K562 (cell line): Measurements from ENCODE around the gene RPL27. TPM values are rescaled to one million over a fixed set of nuclear protein-coding genes. Genes with fewer than 3 reads are reported as not detected.

Experiments used
- CBX5 ChIP-seq: IDR thresholded peaks from 2 replicates; pipeline ENCODE4 v1.6.1; 2014; ENCODE audit warnings: low read depth, borderline replicate concordance
- E2F3 ChIP-seq: fragments of 250-450 bp; sonication (Bioruptor Pico); IDR thresholded peaks from 2 replicates; pipeline ENCODE4 v1.4.0; 2020; ENCODE audit warnings: mild to moderate bottlenecking
- E4F1 ChIP-seq: fragments of 250-450 bp; sonication (Bioruptor Pico); IDR thresholded peaks from 2 replicates; pipeline ENCODE4 v1.5.0; 2021; ENCODE audit warnings: mild to moderate bottlenecking, borderline replicate concordance
- GATA2 ChIP-seq: sonication (generic); formaldehyde crosslinking; IDR thresholded peaks from 2 replicates; pipeline ENCODE4 v1.4.0; 2020; ENCODE audit warnings: mild to moderate bottlenecking, missing genetic modification reagents
- MTF1 ChIP-seq: fragments of 250-450 bp; sonication (Bioruptor Pico); IDR thresholded peaks from 2 replicates; pipeline ENCODE4 v1.9.0; 2021; ENCODE audit warnings: moderate library complexity, mild to moderate bottlenecking, inconsistent platforms, borderline replicate concordance
- NFE2L1 ChIP-seq: fragments of 450-650 bp; IDR thresholded peaks from 2 replicates; pipeline ENCODE4 v1.6.1; 2016; ENCODE audit warnings: missing genetic modification characterization, low read depth, mild to moderate bottlenecking, missing compliant biosample characterization, moderate library complexity, borderline replicate concordance
- POLR2G ChIP-seq: fragments of 200-400 bp; formaldehyde crosslinking; IDR thresholded peaks from 2 replicates; pipeline ENCODE4 v1.6.1; 2017; ENCODE audit warnings: low read depth, mild to moderate bottlenecking, antibody characterized with exemption, low read length, moderate library complexity
- SMAD4 ChIP-seq: fragments of 250-450 bp; sonication (Bioruptor Pico); conservative IDR thresholded peaks from 2 replicates; pipeline ENCODE4 v1.8.0; 2021; ENCODE audit warnings: inconsistent platforms, mild to moderate bottlenecking, moderate library complexity
- SMARCA5 ChIP-seq: fragments of 450-650 bp; IDR thresholded peaks from 2 replicates; pipeline ENCODE4 v1.6.1; 2016
- SREBF1 ChIP-seq: fragments of 150-350 bp; IDR thresholded peaks from 2 replicates; pipeline ENCODE4 v1.6.1; 2014; ENCODE audit warnings: antibody characterized with exemption, low read depth, low read length, borderline replicate concordance
- SRSF1 ChIP-seq: fragments of 200-400 bp; formaldehyde crosslinking; IDR thresholded peaks from 2 replicates; pipeline ENCODE4 v1.6.1; 2017; ENCODE audit warnings: mild to moderate bottlenecking, low read depth, low read length, moderate library complexity
- ZNF124 ChIP-seq: sonication (generic); formaldehyde crosslinking; IDR thresholded peaks from 2 replicates; pipeline ENCODE4 v1.8.1; 2022; ENCODE audit warnings: missing genetic modification reagents
- ZNF134 ChIP-seq: fragments of 250-450 bp; sonication (Bioruptor Pico); conservative IDR thresholded peaks from 2 replicates; pipeline ENCODE4 v1.4.0; 2020
- ZNF165 ChIP-seq: fragments of 250-450 bp; sonication (Bioruptor Pico); IDR thresholded peaks from 2 replicates; pipeline ENCODE4 v1.4.0; 2020; ENCODE audit warnings: borderline replicate concordance
- ZNF740 ChIP-seq, 3 experiments: fragments of 200-800 bp in 1 of 3; sonication (Bioruptor generic) in 1 of 3; sonication (generic) in 1 of 3; formaldehyde crosslinking in 1 of 3; IDR thresholded peaks; 2 replicates each; pipeline versions ENCODE4 v1.6.1 to v1.8.0; 2016 to 2022; ENCODE audit warnings: mild to moderate bottlenecking in 2 of 3, missing compliant biosample characterization in 2 of 3, missing genetic modification characterization in 2 of 3, missing genetic modification reagents in 1 of 3
- polyA plus RNA-seq, 8 experiments: library from polyadenylated mRNA; depleted of rRNA in 4 of 8; stranded (reverse) in 5 of 8; unstranded in 3 of 8; fragments of >200 nt; fragmentation: Nextera tagmentation in 2 of 8; fragmentation: Illumina TruSeq in 1 of 8; extraction: Ambion mirVana in 2 of 8; extraction: Trizol in 1 of 8; gene quantifications; 2 replicates each; pipeline versions ENCODE4 v1.2.1 to v1.2.3, GENCODE V29; 2011 to 2014; ENCODE audit warnings: inconsistent platforms in 1 of 8, missing spikeins in 1 of 8
- total RNA-seq, 7 experiments: library from RNA; depleted of rRNA in 6 of 7; stranded (reverse); fragments of >200 nt in 6 of 7; fragmentation: Illumina TruSeq in 2 of 7; extraction: Trizol in 2 of 7; gene quantifications; 2 replicates each; pipeline versions ENCODE4 v1.2.1 to v1.2.3, GENCODE V29; 2011 to 2021; ENCODE audit warnings: low replicate concordance in 1 of 7
- TF ChIP-seq, protein P1 (sequence below): fragments of 250-450 bp; sonication (Bioruptor Pico); IDR thresholded peaks from 2 replicates; pipeline ENCODE4 v1.8.0; 2022; ENCODE audit warnings: inconsistent platforms
- TF ChIP-seq, protein P2 (sequence below): sonication (generic); formaldehyde crosslinking; IDR thresholded peaks from 2 replicates; pipeline ENCODE4 v1.8.0; 2023; ENCODE audit warnings: mild to moderate bottlenecking, missing genetic modification reagents
- TF ChIP-seq, protein P3 (sequence below): IDR thresholded peaks from 2 replicates; pipeline ENCODE4 v1.6.1; 2016; ENCODE audit warnings: missing genetic modification characterization, missing compliant biosample characterization

Gene RPL27
- total and polyA plus RNA-seq, 9 of the 15 experiments (the other 6 are each of a cell fraction or from before 2014, with no cell fraction given), result 1,539 to 6,155 (median 3,710) TPM

DNA sequence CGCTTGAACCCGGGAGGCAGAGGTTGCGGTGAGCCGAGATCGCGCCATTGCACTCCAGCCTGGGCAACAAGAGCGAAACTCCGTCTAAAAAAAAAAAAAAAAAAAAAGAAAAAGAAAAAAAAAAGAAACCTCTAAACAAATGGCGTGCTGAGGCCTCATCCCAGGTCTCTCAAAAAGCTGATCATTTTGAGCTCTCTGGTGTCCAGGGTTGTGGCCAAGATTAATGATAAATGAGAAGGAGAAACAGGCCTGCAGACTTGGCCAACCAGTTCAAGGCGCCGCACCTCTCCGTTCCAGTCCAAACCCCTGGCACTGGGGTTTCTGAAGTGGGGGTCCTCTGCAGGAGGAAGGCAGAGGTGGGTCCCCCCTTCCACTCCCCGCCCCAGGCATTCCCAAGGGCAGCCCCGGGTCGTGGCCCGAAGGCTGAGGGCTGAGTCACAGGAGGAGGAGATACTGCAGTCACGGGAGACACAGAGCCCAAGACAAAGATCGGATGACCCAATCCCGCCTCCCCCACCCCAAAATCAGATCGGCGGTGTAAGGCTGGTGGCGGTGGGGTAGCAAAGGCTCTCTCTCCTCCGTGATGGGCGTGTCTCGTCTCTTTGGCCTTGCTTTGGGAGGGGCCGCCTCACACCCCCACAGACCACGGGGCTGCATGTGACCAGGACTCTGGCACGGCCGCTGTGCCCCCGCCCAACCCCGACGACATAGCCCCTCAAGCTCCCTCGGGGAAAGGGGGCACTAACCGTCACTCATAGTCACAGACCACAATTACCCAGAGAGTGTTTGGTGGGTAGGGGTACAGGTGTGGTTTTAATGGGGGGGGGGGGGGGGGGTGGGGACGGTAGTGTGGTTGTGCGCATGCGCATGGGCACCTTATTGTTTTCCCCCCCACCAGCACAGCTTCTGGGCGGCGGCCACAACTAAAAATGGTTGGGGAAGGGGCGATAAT is 22.8 kb downstream of the RPL27 start (continued):
- TF ChIP-seq SMAD4 (CRISPR knock-in tag) (peak; percentile 93), ZNF165 (CRISPR knock-in tag) (no peak), ZNF124 (no peak), CBX5 (no peak), MTF1 (CRISPR knock-in tag) (no peak), NFE2L1 (tag) (no peak), GATA2 (CRISPR knock-in tag) (peak; percentile 31; the same call in 1 of the 2 replicates), E2F3 (CRISPR knock-in tag) (peak; percentile 58; the same call in 1 of the 2 replicates), E4F1 (CRISPR knock-in tag) (peak; percentile 33; the same call in 1 of the 2 replicates), SREBF1 (peak; percentile 71; the same call in 1 of the 2 replicates), SMARCA5 (peak; percentile 66; the same call in 1 of the 2 replicates), SRSF1 (no peak), ZNF740 (CRISPR knock-in tag; IDR thresholded peaks at IDR 0.05) (peak; percentile 96), ZNF740 (tag; IDR thresholded peaks at IDR 0.05) (peak in 1 of 2 experiments; percentile 99; a peak in 2 of 4 replicates), POLR2G (peak; percentile 61), ZNF134 (CRISPR knock-in tag) (no peak)
- TF ChIP-seq, protein P1, sequence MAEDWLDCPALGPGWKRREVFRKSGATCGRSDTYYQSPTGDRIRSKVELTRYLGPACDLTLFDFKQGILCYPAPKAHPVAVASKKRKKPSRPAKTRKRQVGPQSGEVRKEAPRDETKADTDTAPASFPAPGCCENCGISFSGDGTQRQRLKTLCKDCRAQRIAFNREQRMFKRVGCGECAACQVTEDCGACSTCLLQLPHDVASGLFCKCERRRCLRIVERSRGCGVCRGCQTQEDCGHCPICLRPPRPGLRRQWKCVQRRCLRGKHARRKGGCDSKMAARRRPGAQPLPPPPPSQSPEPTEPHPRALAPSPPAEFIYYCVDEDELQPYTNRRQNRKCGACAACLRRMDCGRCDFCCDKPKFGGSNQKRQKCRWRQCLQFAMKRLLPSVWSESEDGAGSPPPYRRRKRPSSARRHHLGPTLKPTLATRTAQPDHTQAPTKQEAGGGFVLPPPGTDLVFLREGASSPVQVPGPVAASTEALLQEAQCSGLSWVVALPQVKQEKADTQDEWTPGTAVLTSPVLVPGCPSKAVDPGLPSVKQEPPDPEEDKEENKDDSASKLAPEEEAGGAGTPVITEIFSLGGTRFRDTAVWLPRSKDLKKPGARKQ (CRISPR knock-in tag), result no peak
- TF ChIP-seq, protein P2, sequence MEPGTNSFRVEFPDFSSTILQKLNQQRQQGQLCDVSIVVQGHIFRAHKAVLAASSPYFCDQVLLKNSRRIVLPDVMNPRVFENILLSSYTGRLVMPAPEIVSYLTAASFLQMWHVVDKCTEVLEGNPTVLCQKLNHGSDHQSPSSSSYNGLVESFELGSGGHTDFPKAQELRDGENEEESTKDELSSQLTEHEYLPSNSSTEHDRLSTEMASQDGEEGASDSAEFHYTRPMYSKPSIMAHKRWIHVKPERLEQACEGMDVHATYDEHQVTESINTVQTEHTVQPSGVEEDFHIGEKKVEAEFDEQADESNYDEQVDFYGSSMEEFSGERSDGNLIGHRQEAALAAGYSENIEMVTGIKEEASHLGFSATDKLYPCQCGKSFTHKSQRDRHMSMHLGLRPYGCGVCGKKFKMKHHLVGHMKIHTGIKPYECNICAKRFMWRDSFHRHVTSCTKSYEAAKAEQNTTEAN (CRISPR knock-in tag), result no peak
- TF ChIP-seq, protein P3, sequence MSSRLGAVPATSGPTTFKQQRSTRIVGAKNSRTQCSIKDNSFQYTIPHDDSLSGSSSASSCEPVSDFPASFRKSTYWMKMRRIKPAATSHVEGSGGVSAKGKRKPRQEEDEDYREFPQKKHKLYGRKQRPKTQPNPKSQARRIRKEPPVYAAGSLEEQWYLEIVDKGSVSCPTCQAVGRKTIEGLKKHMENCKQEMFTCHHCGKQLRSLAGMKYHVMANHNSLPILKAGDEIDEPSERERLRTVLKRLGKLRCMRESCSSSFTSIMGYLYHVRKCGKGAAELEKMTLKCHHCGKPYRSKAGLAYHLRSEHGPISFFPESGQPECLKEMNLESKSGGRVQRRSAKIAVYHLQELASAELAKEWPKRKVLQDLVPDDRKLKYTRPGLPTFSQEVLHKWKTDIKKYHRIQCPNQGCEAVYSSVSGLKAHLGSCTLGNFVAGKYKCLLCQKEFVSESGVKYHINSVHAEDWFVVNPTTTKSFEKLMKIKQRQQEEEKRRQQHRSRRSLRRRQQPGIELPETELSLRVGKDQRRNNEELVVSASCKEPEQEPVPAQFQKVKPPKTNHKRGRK, result no peak
